Ectodermal cell (in vitro differentiated cells): ENCODE measurements around the gene MMS22L.

Experiments
- H3K27ac ChIP-seq: 2 replicates; pipeline ENCODE4 v1.7.0; 2013; ENCODE audit warnings: mild to moderate bottlenecking, low read depth, low read length; ENCODE audit not compliant: insufficient read depth, poor library complexity, severe bottlenecking
- H3K27me3 ChIP-seq: 2 replicates; pipeline ENCODE4 v1.7.0; 2013; ENCODE audit warnings: mild to moderate bottlenecking, low read length; ENCODE audit not compliant: insufficient read depth, control insufficient read depth, poor library complexity, severe bottlenecking
- H3K36me3 ChIP-seq: one replicate; pipeline ENCODE4 v1.7.0; 2013; ENCODE audit warnings: low read length; ENCODE audit not compliant: control insufficient read depth, insufficient read depth
- H3K4me1 ChIP-seq: one replicate; pipeline ENCODE4 v1.7.0; 2013; ENCODE audit warnings: low read length; ENCODE audit not compliant: control insufficient read depth, insufficient read depth
- H3K4me3 ChIP-seq: 2 replicates; pipeline ENCODE4 v1.7.0; 2013; ENCODE audit warnings: low read depth, low read length, control low read depth; ENCODE audit not compliant: insufficient read depth
- H3K9me3 ChIP-seq: 2 replicates; pipeline ENCODE4 v1.7.0; 2013; ENCODE audit warnings: mild to moderate bottlenecking, low read length, moderate library complexity; ENCODE audit not compliant: control insufficient read depth
- WGBS, 2 experiments: methylation state at CpG; one replicate each; pipeline ENCODE4 v1.1.7; 2013; ENCODE audit warnings: missing lambda C conversion rate in 2 of 2; 5-methylcytosine and 5-hydroxymethylcytosine counted together

The MMS22L gene

GRCh38 chr6:97123112-97123511 lies 159.9 kb downstream of the MMS22L start:
- Histone ChIP-seq H3K4me3 (no peak overlapping the region), H3K27me3 (no peaks in the 10 kb centered on the region), H3K36me3 (no peaks in the 10 kb centered on the region), H3K4me1 (no peaks in the 10 kb centered on the region), H3K27ac (no peak overlapping the region), H3K9me3 (no peaks in the 10 kb centered on the region)
- WGBS, 2 experiments: 94 to 100% methylated on average over 3 of the region's 3 CpGs

- no peak overlapping the region for H3K27ac ChIP-seq
These were observed 162.5 kb downstream of the MMS22L start for GRCh38 chr6:97120511-97120910.

GRCh38 chr6:97114645-97115044 lies 168.4 kb downstream of the MMS22L start:
- no peaks in the 10 kb centered on the region for H3K4me1 ChIP-seq
- H3K9me3 ChIP-seq: no peaks in the 10 kb centered on the region
- no peaks in the 10 kb centered on the region for H3K27me3 ChIP-seq
- no peak overlapping the region for H3K4me3 ChIP-seq
- no peak overlapping the region for H3K27ac ChIP-seq
- H3K36me3 ChIP-seq: no peaks in the 10 kb centered on the region

More at GRCh38 chr6:97120511-97120910, 162.5 kb downstream of the MMS22L start:
- 96 to 97% methylated on average over 2 of the region's 2 CpGs for WGBS, 2 experiments
- Histone ChIP-seq H3K4me1 (no peaks in the 10 kb centered on the region), H3K36me3 (no peaks in the 10 kb centered on the region), H3K9me3 (no peaks in the 10 kb centered on the region), H3K27me3 (no peaks in the 10 kb centered on the region), H3K4me3 (no peak overlapping the region)

- Histone ChIP-seq H3K36me3 (no peaks in the 10 kb centered on the region), H3K4me3 (no peak overlapping the region), H3K27me3 (no peaks in the 10 kb centered on the region), H3K27ac (no peak overlapping the region), H3K9me3 (no peaks in the 10 kb centered on the region), H3K4me1 (no peaks in the 10 kb centered on the region)
- WGBS, 2 experiments: 82 to 100% methylated on average over 1 of the region's 1 CpG
These were observed 169.8 kb downstream of the MMS22L start for GRCh38 chr6:97113170-97113569.

DNA sequence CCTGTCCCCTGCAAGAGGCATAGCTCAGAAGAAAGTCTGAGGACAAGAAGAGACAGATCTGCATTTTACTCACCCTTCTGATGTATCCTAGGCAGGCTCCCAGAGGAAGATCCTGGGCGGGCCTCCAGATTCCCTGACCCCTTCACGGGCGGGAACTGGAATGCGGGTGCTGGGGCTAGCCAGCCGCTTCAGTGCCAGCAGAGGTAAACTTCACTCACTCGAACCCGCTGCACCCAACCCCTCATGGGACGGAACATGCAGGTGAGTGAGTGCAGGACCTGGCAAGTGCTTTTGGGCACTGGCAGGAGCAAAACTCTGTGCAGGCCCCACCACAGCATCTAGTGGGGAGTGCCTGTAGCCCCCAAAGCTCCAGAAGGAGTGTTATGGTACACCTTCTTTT lies 171.8 kb downstream of the MMS22L start:
- Histone ChIP-seq H3K4me3 (no peak overlapping the region), H3K36me3 (no peaks in the 10 kb centered on the region), H3K27ac (no peak overlapping the region), H3K4me1 (no peaks in the 10 kb centered on the region), H3K27me3 (no peaks in the 10 kb centered on the region), H3K9me3 (no peaks in the 10 kb centered on the region)
- 94 to 96% methylated on average over 8 of the region's 8 CpGs for WGBS, 2 experiments

GRCh38 chr6:97110626-97111025 lies 172.4 kb downstream of the MMS22L start:
- H3K27me3 ChIP-seq: no peaks in the 10 kb centered on the region
- no peaks in the 10 kb centered on the region for H3K9me3 ChIP-seq
- no peak overlapping the region for H3K4me3 ChIP-seq
- H3K4me1 ChIP-seq: no peaks in the 10 kb centered on the region
- no peaks in the 10 kb centered on the region for H3K36me3 ChIP-seq
- WGBS, 2 experiments: 95% methylated on average over 6 of the region's 6 CpGs
- no peak overlapping the region for H3K27ac ChIP-seq

DNA sequence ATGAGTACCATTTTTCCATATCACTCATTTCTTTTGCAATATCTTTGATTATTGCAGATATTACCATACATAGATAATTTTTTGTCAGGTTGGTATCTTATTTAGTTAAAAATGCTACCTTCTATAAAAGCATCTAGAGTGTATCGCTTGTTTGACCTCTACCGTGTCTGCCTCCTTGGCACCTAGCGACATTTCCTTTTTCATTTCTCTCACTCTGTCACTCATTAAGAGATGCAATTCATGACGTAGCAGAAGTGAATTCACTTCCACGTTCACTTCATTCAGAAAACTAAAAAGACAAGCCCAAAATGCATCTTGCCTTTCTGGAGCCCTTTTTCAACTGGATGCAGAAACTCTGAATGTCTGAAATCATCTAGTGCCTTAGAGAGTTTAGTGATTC lies 172.9 kb downstream of the MMS22L start:
- Histone ChIP-seq H3K27me3 (no peaks in the 10 kb centered on the region), H3K36me3 (no peaks in the 10 kb centered on the region), H3K4me1 (no peaks in the 10 kb centered on the region)

DNA sequence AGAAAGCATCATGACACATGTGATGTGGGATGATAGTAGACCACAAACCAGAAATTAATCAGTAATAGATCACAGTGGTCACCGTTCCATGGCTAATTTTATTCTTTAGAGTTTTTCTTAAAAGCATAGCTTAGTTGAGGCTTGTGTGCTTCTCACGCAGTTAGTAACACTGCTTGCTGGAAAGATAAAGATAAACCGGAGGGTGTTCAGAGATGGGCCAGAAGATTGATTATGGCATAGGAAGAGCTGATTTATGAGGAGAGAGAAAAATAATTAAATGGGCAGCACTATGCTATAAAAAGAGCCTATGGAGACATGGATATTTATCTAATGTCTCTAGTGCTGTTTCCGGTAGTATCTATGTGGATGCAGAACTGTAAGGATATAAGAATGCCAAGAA lies 173.6 kb downstream of the MMS22L start:
- no peak overlapping the region for H3K4me3 ChIP-seq
- H3K36me3 ChIP-seq: no peaks in the 10 kb centered on the region
- no peaks in the 10 kb centered on the region for H3K27me3 ChIP-seq
- WGBS, 2 experiments: 98 to 99% methylated on average over 4 of the region's 4 CpGs
- H3K9me3 ChIP-seq: no peaks in the 10 kb centered on the region
- H3K4me1 ChIP-seq: no peaks in the 10 kb centered on the region
- H3K27ac ChIP-seq: no peak overlapping the region

More for the DNA sequence above, 172.9 kb downstream of the MMS22L start:
- H3K27ac ChIP-seq: no peak overlapping the region
- no peak overlapping the region for H3K4me3 ChIP-seq
- no peaks in the 10 kb centered on the region for H3K9me3 ChIP-seq
- 92 to 94% methylated on average over 5 of the region's 5 CpGs for WGBS, 2 experiments

GRCh38 chr6:97102145-97102790 lies 180.7 kb downstream of the MMS22L start:
- WGBS, 2 experiments: 86% methylated on average over 1 of the region's 1 CpG; no CpG with 5 or more reads in 1 of the 2 experiments

GRCh38 chr6:97100696-97101095 lies 182.3 kb downstream of the MMS22L start:
- no peak overlapping the region for H3K27ac ChIP-seq
- 89 to 92% methylated on average over 3 of the region's 3 CpGs for WGBS, 2 experiments
- H3K4me3 ChIP-seq: no peak overlapping the region
- no peaks in the 10 kb centered on the region for H3K36me3 ChIP-seq
- no peaks in the 10 kb centered on the region for H3K4me1 ChIP-seq
- H3K9me3 ChIP-seq: no peaks in the 10 kb centered on the region
- H3K27me3 ChIP-seq: no peaks in the 10 kb centered on the region

More at GRCh38 chr6:97102145-97102790, 180.7 kb downstream of the MMS22L start:
- no peaks in the 10 kb centered on the region for H3K4me1 ChIP-seq
- H3K27me3 ChIP-seq: no peaks in the 10 kb centered on the region
- no peak overlapping the region for H3K27ac ChIP-seq
- no peak overlapping the region for H3K4me3 ChIP-seq
- H3K9me3 ChIP-seq: no peaks in the 10 kb centered on the region
- no peaks in the 10 kb centered on the region for H3K36me3 ChIP-seq
